ENCODE results near the gene ITIH1. TPM values are rescaled to one million over a fixed set of nuclear protein-coding genes. Genes with fewer than 3 reads are reported as not detected.

The ITIH1 gene
- total RNA-seq, 1 experiment from 2014 or later = 0.04 TPM

DNA sequence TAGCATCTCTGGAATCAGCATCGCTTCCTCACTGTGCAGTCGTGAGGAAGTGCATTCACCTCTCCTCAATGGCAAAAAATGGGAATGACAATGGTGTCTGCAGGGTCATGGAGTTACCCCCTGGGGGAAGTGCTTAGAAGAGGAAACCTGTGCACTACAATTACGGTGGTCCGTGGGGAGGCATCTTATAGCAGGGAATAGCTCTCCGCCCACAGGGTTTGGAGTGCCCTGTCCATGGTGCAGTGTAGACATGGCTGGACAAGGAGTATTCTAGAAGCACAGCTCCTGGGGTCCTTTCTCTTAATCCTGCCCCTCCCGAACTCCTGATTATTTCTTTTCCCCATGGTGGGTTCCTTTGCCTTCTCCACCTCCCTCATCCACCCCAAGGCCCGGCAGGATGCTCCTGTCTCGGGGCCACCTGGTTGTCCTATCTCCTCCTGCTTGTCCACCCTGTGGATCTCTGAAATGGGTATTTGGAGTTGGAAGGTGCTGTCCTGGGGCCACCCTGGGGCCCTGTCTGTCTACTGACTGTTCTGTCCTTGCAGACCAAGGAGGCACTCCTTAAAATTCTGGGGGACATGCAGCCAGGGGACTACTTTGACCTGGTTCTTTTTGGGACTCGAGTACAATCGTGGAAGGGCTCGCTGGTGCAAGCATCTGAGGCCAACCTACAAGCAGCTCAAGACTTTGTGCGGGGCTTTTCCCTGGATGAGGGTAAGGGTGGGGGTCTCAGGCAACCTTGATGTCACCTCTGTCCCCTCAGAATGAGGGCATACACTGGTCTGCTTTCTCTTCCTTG is 5.2 kb downstream of the ITIH1 start:
- H3K4me1 ChIP-seq = no peaks in the 10 kb centered on the region
- DNase-seq = no peak
- H3K27ac ChIP-seq = no peak overlapping the region
- no peaks in the 10 kb centered on the region for H3K36me3 ChIP-seq
- H3K27me3 ChIP-seq = no peaks in the 10 kb centered on the region
- H3K4me3 ChIP-seq = no peak overlapping the region
- no peaks in the 10 kb centered on the region for H3K9me3 ChIP-seq (replicated peaks)

DNA sequence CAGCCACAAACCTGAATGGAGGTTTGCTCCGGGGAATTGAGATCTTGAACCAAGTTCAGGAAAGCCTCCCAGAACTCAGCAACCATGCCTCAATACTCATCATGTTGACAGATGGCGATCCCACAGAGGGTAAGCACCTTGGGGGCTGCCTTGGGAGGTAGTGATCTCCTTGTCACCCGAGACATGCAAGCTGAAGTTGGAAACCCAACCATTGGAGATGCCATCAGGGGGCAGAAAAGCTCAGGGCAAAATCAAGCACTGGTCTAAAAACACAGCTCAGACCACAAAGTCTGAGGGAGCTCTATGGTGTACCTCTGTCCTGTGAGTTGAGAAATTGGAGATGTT is 5.8 kb downstream of the ITIH1 start:
- Histone ChIP-seq H3K4me1 (no peaks in the 10 kb centered on the region), H3K4me3 (no peak overlapping the region), H3K27ac (no peak overlapping the region), H3K27me3 (no peaks in the 10 kb centered on the region), H3K36me3 (no peaks in the 10 kb centered on the region), H3K9me3 (replicated peaks) (no peaks in the 10 kb centered on the region)
- no peak for DNase-seq

- no peak for DNase-seq
- H3K9me3 ChIP-seq (replicated peaks) = no peaks in the 10 kb centered on the region
- H3K4me3 ChIP-seq = no peak overlapping the region
- no peaks in the 10 kb centered on the region for H3K27me3 ChIP-seq
- no peaks in the 10 kb centered on the region for H3K4me1 ChIP-seq
- H3K27ac ChIP-seq = no peak overlapping the region
- H3K36me3 ChIP-seq = no peaks in the 10 kb centered on the region
Observed at GRCh38 chr3:52784021-52784621, 6.7 kb downstream of the ITIH1 start.

- H3K9me3 ChIP-seq (replicated peaks) = no peaks in the 10 kb centered on the region
- H3K27me3 ChIP-seq = no peaks in the 10 kb centered on the region
- no peaks in the 10 kb centered on the region for H3K36me3 ChIP-seq
- no peak overlapping the region for H3K4me3 ChIP-seq
- DNase-seq = no peak
- no peaks in the 10 kb centered on the region for H3K4me1 ChIP-seq
- H3K27ac ChIP-seq = no peak overlapping the region
Observed at GRCh38 chr3:52784931-52785590, 7.7 kb downstream of the ITIH1 start.

DNA sequence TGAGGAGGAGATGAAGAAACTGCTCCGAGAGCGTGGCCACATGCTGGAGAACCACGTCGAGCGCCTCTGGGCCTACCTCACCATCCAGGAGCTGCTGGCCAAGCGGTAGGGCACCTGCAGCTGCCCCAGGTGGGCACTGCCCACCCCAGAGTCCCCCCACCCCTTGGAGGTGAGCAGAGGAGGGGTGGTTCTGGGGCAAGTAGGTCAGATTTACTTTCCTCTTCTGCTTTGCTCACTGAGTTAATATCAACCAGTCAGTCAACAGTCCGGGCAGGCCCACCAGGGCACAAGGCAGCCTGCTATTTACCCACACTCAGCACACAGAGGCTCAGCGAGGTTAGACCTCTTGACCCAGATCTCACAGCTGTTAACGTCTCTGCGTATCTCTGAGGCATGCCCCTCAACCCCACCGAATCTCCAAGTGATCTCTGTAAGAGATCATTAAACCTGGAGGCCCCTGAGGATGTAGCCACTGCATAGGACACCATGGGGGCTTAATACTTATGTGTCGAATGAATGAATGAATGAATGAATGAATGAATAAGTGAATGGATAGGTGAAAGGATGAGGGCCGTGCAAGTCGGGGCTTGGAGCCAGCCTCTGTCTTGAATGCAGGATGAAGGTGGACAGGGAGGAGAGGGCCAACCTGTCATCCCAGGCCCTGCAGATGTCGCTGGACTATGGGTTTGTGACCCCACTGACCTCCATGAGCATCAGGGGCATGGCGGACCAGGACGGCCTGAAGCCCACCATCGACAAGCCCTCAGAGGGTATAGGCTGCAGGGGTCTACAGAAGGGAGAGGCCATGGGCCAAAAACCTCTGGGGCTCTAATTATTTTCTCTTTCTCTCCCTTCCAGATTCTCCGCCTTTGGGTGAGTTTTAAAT is 9.2 kb downstream of the ITIH1 start:
- Histone ChIP-seq H3K36me3 (no peaks in the 10 kb centered on the region), H3K9me3 (replicated peaks) (no peaks in the 10 kb centered on the region), H3K4me1 (no peaks in the 10 kb centered on the region), H3K27ac (no peak overlapping the region), H3K27me3 (no peaks in the 10 kb centered on the region), H3K4me3 (no peak overlapping the region)
- DNase-seq = no peak

DNA sequence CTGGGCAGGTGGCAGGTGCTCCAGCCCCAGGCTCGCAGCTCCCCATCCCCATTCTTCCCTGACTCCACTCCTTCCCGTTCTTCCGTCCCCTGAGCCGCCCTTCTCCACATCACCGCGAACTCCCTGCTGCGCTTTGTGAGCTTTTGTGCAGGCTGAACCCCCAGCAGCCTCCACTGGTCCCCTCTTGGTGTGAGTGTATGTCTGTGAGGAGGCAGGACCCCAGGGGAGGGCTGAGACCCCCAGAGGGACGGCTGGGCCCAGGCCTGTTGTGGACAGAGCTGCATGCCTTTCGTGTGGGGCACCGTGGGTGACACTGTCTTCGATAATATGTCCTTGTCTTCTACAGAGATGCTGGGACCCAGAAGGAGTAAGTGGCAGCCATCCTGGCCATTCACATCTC is 9.8 kb downstream of the ITIH1 start:
- H3K4me1 ChIP-seq = no peaks in the 10 kb centered on the region
- no peaks in the 10 kb centered on the region for H3K27me3 ChIP-seq
- no peak overlapping the region for H3K4me3 ChIP-seq
- H3K36me3 ChIP-seq = no peaks in the 10 kb centered on the region
- H3K27ac ChIP-seq = no peak overlapping the region
- no peaks in the 10 kb centered on the region for H3K9me3 ChIP-seq (replicated peaks)
- DNase-seq = no peak

DNA sequence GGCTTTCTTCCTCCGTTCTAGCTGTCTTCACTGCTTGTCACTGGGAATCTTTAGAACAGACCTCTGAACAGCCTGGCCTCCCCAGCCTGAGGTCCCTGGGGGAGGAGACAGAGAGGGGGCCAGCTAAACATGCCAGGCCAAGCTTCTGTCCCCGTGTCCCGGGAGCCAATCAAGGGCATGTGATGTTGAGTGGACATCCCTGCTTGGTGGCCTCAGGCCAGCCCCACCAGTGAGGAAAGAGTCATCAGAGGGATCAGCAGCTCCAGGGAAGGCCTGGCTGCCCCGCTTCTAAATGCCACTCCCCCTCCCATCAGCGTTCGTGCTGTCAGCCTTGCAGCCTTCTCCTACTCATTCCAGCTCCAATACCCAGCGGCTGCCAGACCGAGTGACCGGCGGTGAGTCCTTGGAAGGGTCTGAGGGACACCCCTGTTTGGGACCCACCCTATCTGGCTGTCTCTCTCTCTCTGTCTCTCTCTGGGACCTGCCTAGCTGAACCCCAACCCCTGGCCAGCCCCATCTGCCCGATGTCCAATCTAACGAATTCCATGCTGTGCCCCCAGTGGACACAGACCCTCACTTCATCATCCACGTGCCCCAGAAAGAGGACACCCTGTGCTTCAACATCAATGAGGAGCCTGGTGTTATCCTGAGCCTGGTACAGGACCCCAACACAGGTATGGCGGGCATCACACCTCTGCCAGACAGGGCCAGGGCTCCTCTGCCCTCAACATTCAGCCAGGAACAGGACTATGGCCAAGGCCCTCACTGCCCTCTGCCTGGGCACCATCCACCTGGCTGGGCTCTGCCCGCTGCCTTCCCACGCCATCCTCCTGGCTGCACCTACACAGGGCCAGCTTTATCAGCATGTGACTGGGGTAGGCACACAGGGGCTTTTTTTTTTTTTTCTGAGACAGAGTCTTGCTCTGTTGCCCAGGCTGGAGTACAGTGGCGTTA is 10.6 kb downstream of the ITIH1 start:
- no peak overlapping the region for H3K4me3 ChIP-seq
- no peaks in the 10 kb centered on the region for H3K36me3 ChIP-seq
- H3K4me1 ChIP-seq = no peaks in the 10 kb centered on the region
- no peaks in the 10 kb centered on the region for H3K9me3 ChIP-seq (replicated peaks)
- no peak for DNase-seq
- H3K27ac ChIP-seq = no peak overlapping the region
- H3K27me3 ChIP-seq = no peaks in the 10 kb centered on the region

DNA sequence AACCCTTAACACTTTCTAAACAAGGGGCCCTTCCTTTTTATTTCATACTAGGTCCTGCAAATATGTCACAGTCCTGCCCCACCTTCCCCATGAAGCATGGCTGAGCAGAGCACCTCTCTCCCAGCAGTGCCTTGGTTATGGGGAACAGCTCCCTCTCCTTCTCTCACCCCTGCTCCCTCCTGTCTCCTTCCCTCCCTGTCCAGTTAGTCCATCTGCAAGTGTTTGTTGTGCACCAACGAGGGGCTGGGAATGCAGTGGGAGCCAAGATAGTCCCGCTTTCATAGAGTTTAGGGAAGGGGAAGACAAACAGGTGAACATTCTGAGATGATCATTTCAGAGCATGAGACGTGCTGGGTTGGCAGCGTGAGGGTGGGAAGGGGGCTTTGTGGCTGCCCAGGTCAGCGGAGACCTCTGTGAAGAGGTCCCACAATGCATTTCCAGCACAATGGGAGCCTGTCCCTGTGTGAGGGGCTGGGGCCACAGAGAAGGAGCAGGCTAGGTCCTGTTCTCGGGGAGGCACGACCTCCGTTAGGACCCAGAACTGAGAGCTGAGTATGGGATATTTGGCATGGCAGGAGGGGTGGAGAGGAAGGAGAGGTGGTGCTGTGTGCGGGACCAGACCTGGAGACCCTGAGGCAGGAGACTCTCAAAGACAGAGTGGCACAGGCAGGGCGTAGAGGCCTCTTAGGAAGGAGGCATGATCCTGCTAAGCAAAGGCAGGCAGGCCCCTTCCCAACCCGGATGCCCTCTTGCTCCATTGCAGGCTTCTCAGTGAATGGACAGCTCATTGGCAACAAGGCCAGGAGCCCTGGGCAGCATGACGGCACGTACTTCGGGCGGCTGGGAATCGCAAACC is 11.7 kb downstream of the ITIH1 start:
- DNase-seq = no peak
- Histone ChIP-seq H3K9me3 (replicated peaks) (no peaks in the 10 kb centered on the region), H3K4me3 (no peak overlapping the region), H3K4me1 (no peaks in the 10 kb centered on the region), H3K27me3 (no peaks in the 10 kb centered on the region), H3K36me3 (no peaks in the 10 kb centered on the region), H3K27ac (no peak overlapping the region)

- Histone ChIP-seq H3K27ac (no peak overlapping the region), H3K4me3 (no peak overlapping the region), H3K36me3 (no peaks in the 10 kb centered on the region), H3K9me3 (replicated peaks) (no peaks in the 10 kb centered on the region), H3K4me1 (no peaks in the 10 kb centered on the region), H3K27me3 (no peaks in the 10 kb centered on the region)
- DNase-seq = no peak
Observed at GRCh38 chr3:52789746-52790040, 12.3 kb downstream of the ITIH1 start.

DNA sequence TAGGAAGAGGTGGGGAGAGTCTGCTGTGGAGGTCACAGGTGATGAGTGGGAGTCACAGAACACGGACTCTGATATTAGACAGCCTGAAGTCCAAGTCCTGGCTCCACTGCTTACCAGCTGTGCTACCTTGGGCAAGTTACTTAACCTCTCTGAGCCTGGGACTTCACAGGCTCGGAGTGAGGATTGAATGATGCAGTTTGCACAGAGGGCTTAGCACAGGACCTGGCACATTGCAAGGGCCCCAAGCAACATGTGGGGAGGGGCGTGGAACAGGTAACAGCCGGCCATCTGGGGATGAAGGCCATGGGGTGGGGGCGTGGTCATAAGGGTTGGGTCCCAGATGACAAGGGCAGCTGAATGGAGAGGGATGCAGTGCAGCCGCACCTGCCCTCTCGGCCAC is 12.9 kb downstream of the ITIH1 start:
- no peak overlapping the region for H3K4me3 ChIP-seq
- DNase-seq = no peak
- no peak overlapping the region for H3K27ac ChIP-seq
- H3K27me3 ChIP-seq = no peaks in the 10 kb centered on the region
- H3K36me3 ChIP-seq = no peaks in the 10 kb centered on the region
- no peaks in the 10 kb centered on the region for H3K4me1 ChIP-seq
- H3K9me3 ChIP-seq (replicated peaks) = no peaks in the 10 kb centered on the region

DNA sequence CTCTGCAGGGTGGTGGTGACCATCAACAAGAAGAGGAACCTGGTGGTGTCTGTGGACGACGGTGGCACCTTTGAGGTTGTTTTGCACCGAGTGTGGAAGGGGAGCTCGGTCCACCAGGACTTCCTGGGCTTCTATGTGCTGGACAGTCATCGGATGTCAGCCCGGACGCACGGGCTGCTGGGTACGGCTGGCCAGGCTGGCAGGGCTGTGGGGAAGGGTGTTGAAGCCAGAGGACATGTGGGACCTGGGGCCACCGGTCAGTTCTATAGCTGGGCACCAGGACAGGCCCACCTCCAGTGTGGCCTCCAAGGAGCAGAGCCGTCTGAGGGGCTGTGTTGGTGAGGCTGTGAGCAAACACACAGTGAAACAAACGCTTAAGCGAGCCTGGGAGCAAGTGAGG is 13.3 kb downstream of the ITIH1 start:
- no peaks in the 10 kb centered on the region for H3K9me3 ChIP-seq (replicated peaks)
- H3K27ac ChIP-seq = no peak overlapping the region
- no peaks in the 10 kb centered on the region for H3K36me3 ChIP-seq
- no peak for DNase-seq
- no peak overlapping the region for H3K4me3 ChIP-seq
- no peaks in the 10 kb centered on the region for H3K4me1 ChIP-seq
- no peaks in the 10 kb centered on the region for H3K27me3 ChIP-seq

GRCh38 chr3:52791366-52791765 is 14.0 kb downstream of the ITIH1 start:
- H3K36me3 ChIP-seq = no peaks in the 10 kb centered on the region
- H3K27me3 ChIP-seq = no peaks in the 10 kb centered on the region
- H3K27ac ChIP-seq = no peak overlapping the region
- no peaks in the 10 kb centered on the region for H3K9me3 ChIP-seq (replicated peaks)
- no peaks in the 10 kb centered on the region for H3K4me1 ChIP-seq
- H3K4me3 ChIP-seq = no peak overlapping the region
- DNase-seq = no peak

- Histone ChIP-seq H3K9me3 (replicated peaks) (no peaks in the 10 kb centered on the region), H3K27me3 (no peaks in the 10 kb centered on the region), H3K36me3 (no peaks in the 10 kb centered on the region), H3K4me1 (no peaks in the 10 kb centered on the region), H3K27ac (no peak overlapping the region), H3K4me3 (no peak overlapping the region)
- no peak for DNase-seq
Observed at GRCh38 chr3:52791928-52792327, 14.5 kb downstream of the ITIH1 start.
